Progenitor cell of endocrine pancreas (in vitro differentiated cells): Measurements from ENCODE around the gene CHD9. TPM values are rescaled to one million over a fixed set of nuclear protein-coding genes. Genes with fewer than 3 reads are reported as not detected.

ENCODE experiments used
- DNase-seq: peaks from one replicate; pipeline ENCODE4 v3.0.0; 2021; ENCODE audit warnings: low spot score; ENCODE audit not compliant: unreplicated experiment
- H3K27ac Mint-ChIP-seq: 2 replicates; pipeline ENCODE4 v1.8.0; 2021; ENCODE audit warnings: mild to moderate bottlenecking, moderate library complexity, mixed read lengths
- H3K27me3 Mint-ChIP-seq: 2 replicates; pipeline ENCODE4 v1.8.0; 2021; ENCODE audit warnings: mixed read lengths
- H3K36me3 Mint-ChIP-seq: 2 replicates; pipeline ENCODE4 v1.8.0; 2022; ENCODE audit warnings: mixed read lengths; ENCODE audit not compliant: insufficient read depth
- H3K4me1 Mint-ChIP-seq: 2 replicates; pipeline ENCODE4 v1.8.0; 2021; ENCODE audit warnings: low read depth, mixed read lengths
- H3K4me3 Mint-ChIP-seq: 2 replicates; pipeline ENCODE4 v1.8.0; 2021; ENCODE audit warnings: low read depth, mild to moderate bottlenecking, moderate library complexity, mixed read lengths
- H3K9me3 Mint-ChIP-seq: 2 replicates; pipeline ENCODE4 v1.8.0; 2021; ENCODE audit warnings: low read depth, mixed read lengths
- total RNA-seq: library from RNA; stranded (reverse); gene quantifications from 2 replicates; pipeline ENCODE4 v1.2.1, GENCODE V29; 2021
- TF ChIP-seq, protein P1 (sequence below): fragments of 200-600 bp; sonication (generic); IDR thresholded peaks from one replicate; pipeline ENCODE4 v1.5.0; 2021; ENCODE audit warnings: antibody characterized with exemption, mild to moderate bottlenecking; ENCODE audit not compliant: unreplicated experiment

The CHD9 gene
- total RNA-seq, 1 donor from 2014 or later, result 67.7 TPM

- H3K9me3 Mint-ChIP-seq, result no peaks in the 10 kb centered on the region
- TF ChIP-seq, protein P1, sequence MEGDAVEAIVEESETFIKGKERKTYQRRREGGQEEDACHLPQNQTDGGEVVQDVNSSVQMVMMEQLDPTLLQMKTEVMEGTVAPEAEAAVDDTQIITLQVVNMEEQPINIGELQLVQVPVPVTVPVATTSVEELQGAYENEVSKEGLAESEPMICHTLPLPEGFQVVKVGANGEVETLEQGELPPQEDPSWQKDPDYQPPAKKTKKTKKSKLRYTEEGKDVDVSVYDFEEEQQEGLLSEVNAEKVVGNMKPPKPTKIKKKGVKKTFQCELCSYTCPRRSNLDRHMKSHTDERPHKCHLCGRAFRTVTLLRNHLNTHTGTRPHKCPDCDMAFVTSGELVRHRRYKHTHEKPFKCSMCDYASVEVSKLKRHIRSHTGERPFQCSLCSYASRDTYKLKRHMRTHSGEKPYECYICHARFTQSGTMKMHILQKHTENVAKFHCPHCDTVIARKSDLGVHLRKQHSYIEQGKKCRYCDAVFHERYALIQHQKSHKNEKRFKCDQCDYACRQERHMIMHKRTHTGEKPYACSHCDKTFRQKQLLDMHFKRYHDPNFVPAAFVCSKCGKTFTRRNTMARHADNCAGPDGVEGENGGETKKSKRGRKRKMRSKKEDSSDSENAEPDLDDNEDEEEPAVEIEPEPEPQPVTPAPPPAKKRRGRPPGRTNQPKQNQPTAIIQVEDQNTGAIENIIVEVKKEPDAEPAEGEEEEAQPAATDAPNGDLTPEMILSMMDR, result no peak
- peaks cover 18% of the 10 kb centered on the region for H3K36me3 Mint-ChIP-seq
- no peak for DNase-seq
- H3K4me3 Mint-ChIP-seq, result no peak overlapping the region
- peak overlapping the region; percentile 74 for H3K27ac Mint-ChIP-seq
- no peaks in the 10 kb centered on the region for H3K27me3 Mint-ChIP-seq
- H3K4me1 Mint-ChIP-seq, result no peaks in the 10 kb centered on the region
Measured at GRCh38 chr16:53232826-53233529, 178.2 kb downstream of the CHD9 start.

- no peak overlapping the region for H3K4me3 Mint-ChIP-seq
- H3K36me3 Mint-ChIP-seq, result peaks cover 19% of the 10 kb centered on the region
- TF ChIP-seq, protein P1, result no peak
- no peak for DNase-seq
- peaks cover 2% of the 10 kb centered on the region for H3K4me1 Mint-ChIP-seq
- no peak overlapping the region for H3K27ac Mint-ChIP-seq
- no peaks in the 10 kb centered on the region for H3K27me3 Mint-ChIP-seq
- H3K9me3 Mint-ChIP-seq, result no peaks in the 10 kb centered on the region
Measured at GRCh38 chr16:53234836-53235235, 180.0 kb downstream of the CHD9 start.

DNA sequence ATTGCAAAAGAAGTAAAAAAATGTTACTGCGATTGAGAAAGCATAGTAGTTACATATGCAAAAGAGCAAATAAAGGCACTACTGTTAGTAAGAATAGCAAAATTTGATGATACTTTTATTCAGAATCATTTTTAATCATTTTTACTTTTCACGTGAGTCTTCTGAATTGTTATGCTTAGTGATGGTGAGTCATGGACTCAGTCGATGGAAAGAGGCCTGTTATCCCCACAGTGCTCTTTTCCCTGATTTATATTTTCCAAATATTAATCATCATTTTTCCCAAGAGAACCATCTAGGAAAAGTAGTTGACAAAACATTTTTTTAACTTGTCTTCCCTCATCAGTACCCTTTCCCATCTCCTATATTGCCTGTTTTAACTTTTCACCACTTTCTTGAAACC lies 181.1 kb downstream of the CHD9 start:
- Mint-ChIP-seq H3K27ac (no peak overlapping the region), H3K4me3 (no peak overlapping the region), H3K36me3 (peaks cover 17% of the 10 kb centered on the region), H3K27me3 (no peaks in the 10 kb centered on the region), H3K9me3 (no peaks in the 10 kb centered on the region), H3K4me1 (peaks cover 2% of the 10 kb centered on the region)
- no peak for DNase-seq
- TF ChIP-seq, protein P1, result no peak

DNA sequence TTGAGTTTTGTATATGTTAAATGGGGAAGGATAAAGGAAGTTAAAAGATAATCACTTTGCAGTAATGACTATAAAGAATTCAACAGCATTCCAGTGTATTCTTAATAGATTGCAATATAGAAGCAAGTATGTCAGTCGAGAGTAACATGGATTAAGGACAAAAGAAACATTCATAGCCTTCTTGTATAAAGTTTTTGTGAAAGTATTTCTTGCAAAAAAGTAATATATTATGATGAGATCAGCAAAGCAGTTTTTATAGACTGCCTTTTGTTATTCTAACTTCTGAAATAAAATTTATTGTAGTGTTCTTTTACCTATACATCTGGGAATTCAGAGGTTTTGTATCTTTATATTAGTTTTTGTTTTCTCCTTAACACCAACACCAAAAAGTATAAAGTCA lies 194.5 kb downstream of the CHD9 start:
- peaks cover 2% of the 10 kb centered on the region for H3K9me3 Mint-ChIP-seq
- no peak for DNase-seq
- H3K27ac Mint-ChIP-seq, result no peak overlapping the region
- H3K4me1 Mint-ChIP-seq, result no peaks in the 10 kb centered on the region
- H3K27me3 Mint-ChIP-seq, result no peaks in the 10 kb centered on the region
- H3K4me3 Mint-ChIP-seq, result no peak overlapping the region
- peaks cover 37% of the 10 kb centered on the region for H3K36me3 Mint-ChIP-seq
- TF ChIP-seq, protein P1, result no peak

DNA sequence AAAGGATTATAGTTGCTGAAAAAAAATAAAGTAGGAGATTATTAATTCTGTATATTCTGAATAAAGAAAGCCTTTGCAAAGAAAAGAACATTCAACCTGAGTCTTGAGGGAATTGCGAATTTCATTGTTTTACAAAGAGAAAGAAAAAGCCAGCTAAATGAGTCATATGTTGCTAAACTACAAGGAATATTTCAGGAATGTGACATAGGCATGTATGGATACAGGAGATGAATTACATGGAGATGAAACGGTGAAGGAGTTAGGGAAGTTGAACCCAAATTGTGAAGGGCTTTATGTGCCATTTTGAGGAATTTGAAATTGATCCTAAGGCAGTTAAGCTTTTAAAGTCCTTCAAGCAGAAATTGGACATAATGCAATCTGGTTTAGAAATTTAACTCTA lies 202.2 kb downstream of the CHD9 start:
- no peak overlapping the region for H3K27ac Mint-ChIP-seq
- peaks cover 46% of the 10 kb centered on the region for H3K36me3 Mint-ChIP-seq
- TF ChIP-seq, protein P1, result no peak
- peaks cover 4% of the 10 kb centered on the region for H3K9me3 Mint-ChIP-seq
- no peak overlapping the region for H3K4me3 Mint-ChIP-seq
- DNase-seq, result no peak
- no peaks in the 10 kb centered on the region for H3K27me3 Mint-ChIP-seq
- H3K4me1 Mint-ChIP-seq, result no peaks in the 10 kb centered on the region
